Loucy (cell line): Measurements from ENCODE around the gene FLCN.

Experiments
- H2AFZ ChIP-seq: fragments of 200-600 bp; sonication (generic); 2 replicates; pipeline ENCODE4 v1.6.0; 2016; ENCODE audit warnings: antibody characterized with exemption, mild to moderate bottlenecking, low read length, moderate library complexity
- H3F3A ChIP-seq: fragments of 200-600 bp; 2 replicates; pipeline ENCODE4 v1.6.0; 2016; ENCODE audit warnings: antibody characterized with exemption, low read depth, mild to moderate bottlenecking
- H3K27me3 ChIP-seq: fragments of 200-600 bp; sonication (generic); 2 replicates; pipeline ENCODE4 v1.6.1; 2014; ENCODE audit warnings: low read length, mild to moderate bottlenecking; ENCODE audit not compliant: insufficient read depth, poor library complexity, severe bottlenecking
- H3K36me3 ChIP-seq: fragments of 200-600 bp; sonication (generic); 2 replicates; pipeline ENCODE4 v1.6.1; 2016; ENCODE audit warnings: low read length; ENCODE audit not compliant: insufficient read depth
- H3K4me1 ChIP-seq: fragments of 200-600 bp; sonication (generic); 2 replicates; pipeline ENCODE4 v1.5.1; 2014; ENCODE audit warnings: low read length, mild to moderate bottlenecking; ENCODE audit not compliant: insufficient read depth, poor library complexity, severe bottlenecking
- H3K4me2 ChIP-seq: fragments of 200-600 bp; sonication (generic); 2 replicates; pipeline ENCODE4 v1.6.0; 2014; ENCODE audit warnings: antibody characterized with exemption, low read length, low read depth, mild to moderate bottlenecking; ENCODE audit not compliant: poor library complexity, severe bottlenecking
- H3K4me3 ChIP-seq: fragments of 200-600 bp; sonication (generic); 2 replicates; pipeline ENCODE4 v1.5.1; 2014; ENCODE audit warnings: low read length, mild to moderate bottlenecking, mixed read lengths; ENCODE audit not compliant: poor library complexity, severe bottlenecking
- H3K79me2 ChIP-seq: fragments of 200-600 bp; sonication (generic); 2 replicates; pipeline ENCODE4 v1.6.1; 2014; ENCODE audit warnings: low read length; ENCODE audit not compliant: insufficient read depth
- H3K9ac ChIP-seq: fragments of 200-600 bp; sonication (generic); 2 replicates; pipeline ENCODE4 v1.6.0; 2014; ENCODE audit warnings: mild to moderate bottlenecking, low read depth, low read length, moderate library complexity; ENCODE audit not compliant: poor library complexity, severe bottlenecking
- H3K9me2 ChIP-seq: fragments of 200-600 bp; sonication (generic); replicated peaks from 2 replicates; pipeline ENCODE4 v1.6.1; 2016; ENCODE audit warnings: low read depth, low read length, mixed read lengths
- H3K9me3 ChIP-seq: fragments of 200-600 bp; sonication (generic); 2 replicates; pipeline ENCODE4 v1.6.1; 2014; ENCODE audit warnings: mild to moderate bottlenecking, antibody characterized with exemption, low read length, low read depth; ENCODE audit not compliant: insufficient read depth
- H4K20me1 ChIP-seq: fragments of 200-600 bp; sonication (generic); 2 replicates; pipeline ENCODE4 v1.6.0; 2014; ENCODE audit warnings: antibody characterized with exemption, low read length, mild to moderate bottlenecking; ENCODE audit not compliant: insufficient read depth, poor library complexity, severe bottlenecking
- EZH2phosphoT487 ChIP-seq: fragments of 200-600 bp; IDR thresholded peaks from 2 replicates; pipeline ENCODE4 v1.6.1; 2018; ENCODE audit warnings: antibody characterized with exemption, mild to moderate bottlenecking, moderate library complexity, borderline replicate concordance
- TF ChIP-seq, protein P1 (sequence below): fragments of 200-600 bp; sonication (generic); conservative IDR thresholded peaks from 2 replicates; pipeline ENCODE4 v1.5.1; 2014; ENCODE audit warnings: mild to moderate bottlenecking, antibody characterized with exemption, low read length

The FLCN gene

DNA sequence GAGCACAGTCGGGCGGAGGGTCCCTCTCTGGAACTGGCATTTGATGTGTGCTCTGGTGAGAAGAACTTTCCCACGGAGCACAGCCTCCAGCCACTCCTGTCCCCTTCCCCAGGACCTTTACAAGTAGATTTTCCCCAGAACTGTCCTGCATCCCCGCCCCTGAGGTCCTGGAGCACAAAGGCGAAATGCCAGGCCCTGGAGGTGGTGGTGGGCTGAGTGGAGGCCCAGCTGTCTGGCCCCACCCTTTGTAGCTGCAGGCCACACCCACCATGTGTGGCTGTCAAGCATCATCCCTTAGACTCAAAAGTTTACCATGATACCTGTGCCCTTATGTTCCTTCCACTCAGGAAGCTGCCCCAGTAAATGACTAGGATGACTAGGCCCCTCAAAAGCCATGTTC, 68.6 kb downstream of the FLCN start:
- no peak overlapping the region for H3K4me2 ChIP-seq
- no peak overlapping the region for H2AFZ ChIP-seq
- no peaks in the 10 kb centered on the region for H4K20me1 ChIP-seq
- no peak overlapping the region for H3K4me3 ChIP-seq
- H3K9ac ChIP-seq = no peak overlapping the region
- H3K9me3 ChIP-seq = no peaks in the 10 kb centered on the region
- no peaks in the 10 kb centered on the region for H3K9me2 ChIP-seq
- H3F3A ChIP-seq = no peaks in the 10 kb centered on the region
- H3K36me3 ChIP-seq = peaks cover 67% of the 10 kb centered on the region; the same call in 1 of the 2 replicates
- peaks cover 3% of the 10 kb centered on the region for H3K4me1 ChIP-seq
- TF ChIP-seq EZH2phosphoT487 = no peak
- TF ChIP-seq, protein P1, sequence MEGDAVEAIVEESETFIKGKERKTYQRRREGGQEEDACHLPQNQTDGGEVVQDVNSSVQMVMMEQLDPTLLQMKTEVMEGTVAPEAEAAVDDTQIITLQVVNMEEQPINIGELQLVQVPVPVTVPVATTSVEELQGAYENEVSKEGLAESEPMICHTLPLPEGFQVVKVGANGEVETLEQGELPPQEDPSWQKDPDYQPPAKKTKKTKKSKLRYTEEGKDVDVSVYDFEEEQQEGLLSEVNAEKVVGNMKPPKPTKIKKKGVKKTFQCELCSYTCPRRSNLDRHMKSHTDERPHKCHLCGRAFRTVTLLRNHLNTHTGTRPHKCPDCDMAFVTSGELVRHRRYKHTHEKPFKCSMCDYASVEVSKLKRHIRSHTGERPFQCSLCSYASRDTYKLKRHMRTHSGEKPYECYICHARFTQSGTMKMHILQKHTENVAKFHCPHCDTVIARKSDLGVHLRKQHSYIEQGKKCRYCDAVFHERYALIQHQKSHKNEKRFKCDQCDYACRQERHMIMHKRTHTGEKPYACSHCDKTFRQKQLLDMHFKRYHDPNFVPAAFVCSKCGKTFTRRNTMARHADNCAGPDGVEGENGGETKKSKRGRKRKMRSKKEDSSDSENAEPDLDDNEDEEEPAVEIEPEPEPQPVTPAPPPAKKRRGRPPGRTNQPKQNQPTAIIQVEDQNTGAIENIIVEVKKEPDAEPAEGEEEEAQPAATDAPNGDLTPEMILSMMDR = no peak
- no peaks in the 10 kb centered on the region for H3K27me3 ChIP-seq
- no peaks in the 10 kb centered on the region for H3K79me2 ChIP-seq

- H3K9me3 ChIP-seq = no peaks in the 10 kb centered on the region
- H3K36me3 ChIP-seq = peaks cover 67% of the 10 kb centered on the region; the same call in 1 of the 2 replicates
- TF ChIP-seq EZH2phosphoT487 = no peak
- TF ChIP-seq, protein P1 = no peak
- no peaks in the 10 kb centered on the region for H3K79me2 ChIP-seq
- no peak overlapping the region for H3K4me2 ChIP-seq
- H3K4me1 ChIP-seq = peaks cover 3% of the 10 kb centered on the region
- H3F3A ChIP-seq = no peaks in the 10 kb centered on the region
- no peak overlapping the region for H2AFZ ChIP-seq
- H4K20me1 ChIP-seq = no peaks in the 10 kb centered on the region
- H3K9me2 ChIP-seq = no peaks in the 10 kb centered on the region
- no peaks in the 10 kb centered on the region for H3K27me3 ChIP-seq
- no peak overlapping the region for H3K4me3 ChIP-seq
- H3K9ac ChIP-seq = no peak overlapping the region
Observed at GRCh38 chr17:17167986-17168385, 69.0 kb downstream of the FLCN start.

GRCh38 chr17:17167356-17167755, 69.6 kb downstream of the FLCN start:
- Histone ChIP-seq H3K4me3 (no peak overlapping the region), H3K9me3 (no peaks in the 10 kb centered on the region), H3K27me3 (no peaks in the 10 kb centered on the region), H3K79me2 (no peaks in the 10 kb centered on the region), H3K36me3 (peaks cover 67% of the 10 kb centered on the region; the same call in 1 of the 2 replicates), H3K9ac (no peak overlapping the region), H2AFZ (no peak overlapping the region), H3F3A (no peaks in the 10 kb centered on the region), H3K4me1 (peaks cover 3% of the 10 kb centered on the region), H4K20me1 (no peaks in the 10 kb centered on the region), H3K9me2 (no peaks in the 10 kb centered on the region), H3K4me2 (no peak overlapping the region)
- TF ChIP-seq, protein P1 = no peak
